HUES64 (cell line): ENCODE data around the gene RASA3.

Experiments used
- H3K27ac ChIP-seq: 2 replicates; pipeline ENCODE4 v1.7.0; 2013; ENCODE audit warnings: low read depth, low read length, inconsistent platforms
- H3K27me3 ChIP-seq: 2 replicates; pipeline ENCODE4 v1.6.1; 2013; ENCODE audit warnings: mild to moderate bottlenecking, low read length; ENCODE audit not compliant: insufficient read depth
- H3K36me3 ChIP-seq: 2 replicates; pipeline ENCODE4 v1.6.1; 2013; ENCODE audit warnings: mild to moderate bottlenecking, low read length; ENCODE audit not compliant: insufficient read depth
- H3K4me1 ChIP-seq: 2 replicates; pipeline ENCODE4 v1.6.1; 2013; ENCODE audit warnings: mild to moderate bottlenecking, low read length, moderate library complexity; ENCODE audit not compliant: insufficient read depth
- H3K4me3 ChIP-seq: 2 replicates; pipeline ENCODE4 v1.5.1; 2013; ENCODE audit warnings: mild to moderate bottlenecking, low read length, moderate library complexity
- H3K9ac ChIP-seq: 2 replicates; pipeline ENCODE4 v1.6.1; 2013; ENCODE audit warnings: mild to moderate bottlenecking, low read depth, low read length
- H3K9me3 ChIP-seq: 2 replicates; pipeline ENCODE4 v1.6.1; 2013; ENCODE audit warnings: low read depth, low read length; ENCODE audit not compliant: insufficient read depth
- WGBS: fragments of 150-250, 120-280 bp; methylation state at CpG from one replicate; pipeline ENCODE4 v1.1.7; 2013; ENCODE audit warnings: missing lambda C conversion rate; 5-methylcytosine and 5-hydroxymethylcytosine counted together

RASA3 gene

DNA sequence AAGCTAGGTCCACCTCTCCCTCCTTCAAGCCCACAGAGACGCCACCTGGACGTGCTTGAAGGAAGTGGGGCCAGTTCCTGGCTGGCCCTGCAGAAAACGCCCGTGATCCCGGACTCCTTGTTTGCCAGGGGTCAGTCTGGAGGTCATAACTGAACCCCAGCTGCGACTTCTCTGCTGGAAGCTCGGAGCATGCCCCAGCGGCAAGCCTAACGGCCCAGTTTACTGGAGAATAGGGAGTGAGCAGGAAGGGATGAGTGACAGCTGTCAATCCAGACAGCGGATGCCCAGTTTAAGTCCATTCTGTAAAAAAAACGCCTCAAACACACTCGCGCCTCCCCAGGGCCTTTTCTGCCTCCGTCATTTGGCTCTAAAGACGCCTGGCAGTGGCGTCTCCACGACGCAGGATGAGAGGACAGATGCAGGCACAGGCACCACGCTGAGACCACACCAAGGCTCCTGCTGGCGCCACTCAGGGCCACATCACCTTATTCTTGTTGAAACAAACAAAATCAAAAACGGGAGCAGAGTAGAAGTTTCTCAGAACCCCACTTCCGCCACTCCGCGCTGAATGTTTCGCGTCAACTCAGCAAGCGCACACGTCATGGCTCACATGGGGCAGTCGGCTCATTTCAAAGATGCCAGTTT lies 57.6 kb downstream of the RASA3 start:
- H3K36me3 ChIP-seq = 0 out of 2 replicates have a peak, but pooled peaks cover 2% of the 10 kb centered on the region
- H3K27ac ChIP-seq = no peak overlapping the region
- no peak overlapping the region for H3K4me3 ChIP-seq
- 94% methylated on average over 29 of the region's 29 CpGs for WGBS
- no peaks in the 10 kb centered on the region for H3K9me3 ChIP-seq
- no peaks in the 10 kb centered on the region for H3K27me3 ChIP-seq
- no peak overlapping the region for H3K9ac ChIP-seq
- 0 out of 2 replicates have a peak, but pooled peaks cover 6% of the 10 kb centered on the region for H3K4me1 ChIP-seq

DNA sequence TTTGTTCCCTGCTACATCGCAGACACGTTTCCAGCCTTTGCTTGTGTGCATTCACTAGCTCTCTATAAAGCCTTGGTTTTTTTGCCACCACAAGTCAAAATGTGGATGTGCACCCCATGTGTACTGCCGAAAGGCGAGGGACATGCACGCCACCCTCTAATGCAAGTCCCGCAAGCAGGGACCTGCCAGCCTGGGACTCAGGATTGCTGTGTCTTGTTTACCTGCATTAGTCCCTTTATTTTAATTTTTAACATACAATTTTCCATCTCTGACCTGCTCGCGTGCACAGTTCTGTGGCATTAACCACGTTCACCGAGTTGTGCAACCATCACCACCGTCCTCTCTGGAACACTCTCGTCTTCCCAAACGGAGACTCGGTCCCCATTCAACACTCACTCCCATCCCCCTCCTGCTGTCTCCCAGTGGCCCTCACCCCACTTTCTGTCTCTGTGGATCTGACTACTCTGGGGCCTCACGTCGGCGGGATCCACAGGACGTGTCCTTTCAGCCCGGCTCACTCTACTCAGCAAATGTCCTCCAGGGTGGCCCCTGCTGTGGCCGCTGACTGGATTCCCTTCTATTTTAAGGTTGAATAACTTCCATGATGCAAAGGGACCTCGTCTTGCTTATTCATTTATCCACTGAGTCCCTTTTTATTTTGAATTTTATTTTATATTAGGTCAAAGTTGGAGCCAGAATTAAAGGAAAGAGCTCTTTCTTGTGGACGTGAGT lies 58.4 kb downstream of the RASA3 start:
- H3K9me3 ChIP-seq = no peaks in the 10 kb centered on the region
- WGBS = 92% methylated on average over 21 of the region's 22 CpGs
- no peak overlapping the region for H3K4me3 ChIP-seq
- no peak overlapping the region for H3K27ac ChIP-seq
- H3K4me1 ChIP-seq = peaks cover 7% of the 10 kb centered on the region; the same call in 1 of the 2 replicates
- no peaks in the 10 kb centered on the region for H3K27me3 ChIP-seq
- 0 out of 2 replicates have a peak, but pooled peaks cover 2% of the 10 kb centered on the region for H3K36me3 ChIP-seq
- no peak overlapping the region for H3K9ac ChIP-seq

DNA sequence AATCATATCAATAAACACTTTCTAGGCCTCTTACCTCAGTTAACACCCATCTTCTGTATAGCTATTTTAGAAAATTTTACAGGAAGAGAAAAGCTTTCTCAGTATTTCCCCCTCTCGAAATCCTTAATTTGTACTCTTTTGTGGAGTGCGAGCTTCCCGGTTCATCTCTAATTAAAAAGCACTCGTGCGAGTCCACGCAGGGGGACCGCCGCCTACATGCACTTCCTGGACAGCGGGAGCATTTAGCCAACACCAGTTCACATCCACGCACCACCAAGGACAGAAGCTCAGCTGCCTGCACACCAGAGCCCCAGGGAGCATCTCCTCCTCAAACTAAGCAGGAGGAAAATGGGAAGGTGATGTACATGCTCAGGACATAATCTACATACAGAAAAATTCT lies 60.0 kb downstream of the RASA3 start:
- Histone ChIP-seq H3K4me3 (no peak overlapping the region), H3K4me1 (peaks cover 12% of the 10 kb centered on the region; the same call in 1 of the 2 replicates), H3K27ac (no peak overlapping the region), H3K9ac (no peak overlapping the region), H3K27me3 (no peaks in the 10 kb centered on the region), H3K36me3 (0 out of 2 replicates have a peak, but pooled peaks cover 2% of the 10 kb centered on the region), H3K9me3 (no peaks in the 10 kb centered on the region)
- WGBS = 96% methylated on average over 10 of the region's 10 CpGs

DNA sequence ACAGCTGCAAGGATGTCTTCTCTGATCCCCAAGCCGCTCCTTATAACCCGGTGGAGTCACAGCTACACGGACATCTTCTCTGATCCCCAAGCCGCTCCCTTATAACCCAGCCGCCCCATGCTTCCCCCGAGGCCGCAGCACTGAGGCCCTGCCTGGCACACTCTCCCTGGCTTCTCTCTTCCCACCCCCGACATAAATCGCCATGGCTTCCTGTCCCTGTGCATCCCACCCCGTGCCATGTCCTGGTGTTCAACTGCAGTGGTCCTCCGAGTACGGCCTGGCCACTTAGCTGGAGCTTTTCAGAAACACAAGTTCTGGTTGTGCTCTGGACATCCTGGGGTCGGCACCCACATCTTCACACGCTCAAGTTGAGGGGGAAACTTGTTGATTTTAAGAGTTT lies 60.4 kb downstream of the RASA3 start:
- Histone ChIP-seq H3K9ac (no peak overlapping the region), H3K4me3 (no peak overlapping the region), H3K4me1 (peaks cover 12% of the 10 kb centered on the region; the same call in 1 of the 2 replicates), H3K9me3 (no peaks in the 10 kb centered on the region), H3K36me3 (0 out of 2 replicates have a peak, but pooled peaks cover 2% of the 10 kb centered on the region), H3K27me3 (no peaks in the 10 kb centered on the region), H3K27ac (0 out of 2 replicates have a peak overlapping the region, but pooled peaks have one; percentile 26)
- WGBS = 88% methylated on average over 14 of the region's 14 CpGs

DNA sequence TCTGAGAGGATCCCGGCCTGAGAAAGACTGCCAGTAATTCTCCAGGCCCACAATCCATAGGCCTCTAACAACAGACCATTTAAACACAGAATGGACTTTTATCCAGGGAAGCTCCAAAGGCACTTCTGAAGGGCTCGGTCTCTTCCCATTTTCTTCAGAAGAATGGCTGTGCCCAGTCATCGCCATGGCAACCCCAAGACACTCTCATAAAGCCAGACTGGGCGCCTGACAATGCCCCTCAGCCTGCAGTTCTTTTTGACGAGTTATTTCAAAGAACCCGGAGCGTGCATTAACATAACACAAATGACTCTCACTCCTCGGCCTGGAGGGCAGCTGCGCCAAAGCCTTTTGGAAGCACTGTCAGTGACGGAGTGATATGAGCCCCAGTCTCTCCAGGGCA lies 61.0 kb downstream of the RASA3 start:
- Histone ChIP-seq H3K27ac (0 out of 2 replicates have a peak overlapping the region, but pooled peaks have one; percentile 30), H3K9ac (no peak overlapping the region), H3K27me3 (no peaks in the 10 kb centered on the region), H3K36me3 (0 out of 2 replicates have a peak, but pooled peaks cover 2% of the 10 kb centered on the region), H3K4me1 (peaks cover 12% of the 10 kb centered on the region; the same call in 1 of the 2 replicates), H3K9me3 (no peaks in the 10 kb centered on the region), H3K4me3 (no peak overlapping the region)
- 79% methylated on average over 10 of the region's 10 CpGs for WGBS

DNA sequence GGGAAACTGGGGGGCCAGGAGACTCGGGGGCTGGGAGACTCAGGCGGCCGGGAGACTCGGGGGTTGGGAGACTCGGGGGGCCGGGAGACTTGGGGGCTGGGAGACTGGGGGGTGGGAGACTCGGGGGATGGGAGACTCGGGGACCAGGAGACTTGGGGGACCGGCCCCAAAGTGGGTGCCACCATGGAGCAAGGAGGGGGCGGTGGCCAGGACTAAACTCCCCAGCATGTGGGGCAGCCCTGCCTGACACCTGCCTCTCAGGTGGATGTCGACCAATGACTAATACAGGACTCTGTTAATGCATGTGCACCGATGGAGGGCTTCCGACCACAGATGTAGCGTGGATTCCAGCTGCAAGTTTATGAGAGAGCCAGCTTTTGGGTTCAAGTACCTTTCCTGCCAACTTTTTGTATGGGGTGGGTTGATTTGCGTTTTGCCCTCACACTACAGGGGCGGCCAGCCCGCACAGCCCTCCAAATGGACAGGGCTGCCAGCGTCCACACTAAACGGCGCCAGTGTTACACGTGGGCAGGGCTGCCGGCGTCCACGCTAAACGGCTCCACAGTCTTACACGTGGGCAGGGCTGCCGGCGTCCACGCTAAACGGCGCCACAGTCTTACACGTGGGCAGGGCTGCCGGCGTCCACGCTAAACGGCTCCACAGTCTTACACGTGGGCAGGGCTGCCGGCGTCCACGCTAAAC lies 62.2 kb downstream of the RASA3 start:
- Histone ChIP-seq H3K9ac (no peak overlapping the region), H3K9me3 (no peaks in the 10 kb centered on the region), H3K27ac (no peak overlapping the region), H3K4me3 (no peak overlapping the region), H3K4me1 (peaks cover 15% of the 10 kb centered on the region), H3K36me3 (0 out of 2 replicates have a peak, but pooled peaks cover 2% of the 10 kb centered on the region), H3K27me3 (no peaks in the 10 kb centered on the region)
- WGBS = 95% methylated on average over 39 of the region's 40 CpGs

DNA sequence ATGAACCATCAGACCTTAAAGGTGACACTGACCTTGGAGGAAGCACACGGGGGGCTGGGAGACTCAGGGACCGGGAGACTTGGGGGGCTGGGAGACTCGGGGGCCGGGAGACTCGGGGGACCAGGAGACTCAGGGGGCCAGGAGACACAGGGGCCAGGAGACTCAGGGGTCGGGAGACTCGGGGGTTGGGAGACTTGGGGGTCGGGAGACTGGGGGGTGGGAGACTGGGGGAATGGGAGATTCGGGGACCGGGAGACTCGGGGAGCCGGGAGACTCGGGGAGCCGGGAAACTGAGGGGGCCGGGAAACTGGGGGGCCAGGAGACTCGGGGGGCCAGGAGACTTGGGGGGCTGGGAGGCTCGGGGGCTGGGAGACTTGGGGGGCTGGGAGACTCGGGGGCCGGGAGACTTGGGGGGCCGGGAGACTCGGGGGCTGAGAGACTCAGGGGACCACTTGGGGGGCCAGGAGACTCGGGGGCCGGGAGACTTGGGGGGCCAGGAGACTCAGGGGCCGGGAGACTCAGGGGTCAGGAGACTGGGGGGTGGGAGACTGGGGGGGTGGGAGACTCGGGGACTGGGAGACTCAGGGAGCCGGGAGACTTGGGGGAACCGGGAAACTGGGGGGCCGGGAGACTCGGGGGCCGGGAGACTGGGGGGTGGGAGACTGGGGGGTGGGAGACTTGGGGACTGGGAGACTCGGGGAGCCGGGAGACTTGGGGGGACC lies 62.9 kb downstream of the RASA3 start:
- Histone ChIP-seq H3K9ac (no peak overlapping the region), H3K27ac (no peak overlapping the region), H3K27me3 (no peaks in the 10 kb centered on the region), H3K36me3 (0 out of 2 replicates have a peak, but pooled peaks cover 2% of the 10 kb centered on the region), H3K9me3 (no peaks in the 10 kb centered on the region), H3K4me1 (peaks cover 22% of the 10 kb centered on the region), H3K4me3 (no peak overlapping the region)
- WGBS = 84% methylated on average over 12 of the region's 32 CpGs

DNA sequence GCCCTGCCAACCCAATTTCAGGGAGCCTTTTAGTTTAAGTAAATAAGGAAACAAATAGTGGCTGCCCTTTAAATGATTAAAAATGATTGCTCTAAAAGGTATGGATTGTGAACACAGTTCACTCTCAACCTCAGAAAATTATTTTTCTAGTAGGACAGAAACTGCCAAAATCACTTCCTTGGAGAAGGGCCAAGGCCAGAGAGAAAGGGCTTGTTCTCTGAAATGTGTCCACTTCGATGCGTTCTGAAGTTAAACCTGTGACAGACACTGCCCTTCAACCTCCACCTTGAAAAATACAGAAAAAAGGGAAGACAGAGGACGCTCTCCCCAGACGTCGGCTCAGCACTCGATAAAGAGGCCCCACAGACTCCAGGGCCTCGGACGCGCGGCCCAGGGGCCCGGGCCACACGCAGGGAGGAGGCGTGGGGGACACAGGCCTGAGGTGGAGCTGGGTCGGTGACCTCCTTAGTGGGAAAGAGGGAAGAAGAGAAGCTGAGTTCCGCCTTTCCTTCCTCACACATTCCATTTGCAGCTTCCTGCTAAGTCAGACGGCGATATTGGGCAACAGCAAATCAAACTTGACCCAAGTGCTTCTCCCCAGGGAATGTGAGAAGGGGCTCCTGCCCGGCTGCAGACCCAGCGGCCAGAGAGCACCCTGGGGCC lies 63.6 kb downstream of the RASA3 start:
- Histone ChIP-seq H3K9ac (no peak overlapping the region; the same call in 1 of the 2 replicates), H3K9me3 (no peaks in the 10 kb centered on the region), H3K4me1 (peaks cover 28% of the 10 kb centered on the region), H3K27ac (peak overlapping the region; percentile 40; the same call in 1 of the 2 replicates), H3K27me3 (no peaks in the 10 kb centered on the region), H3K36me3 (0 out of 2 replicates have a peak, but pooled peaks cover 2% of the 10 kb centered on the region), H3K4me3 (no peak overlapping the region)
- WGBS = 66% methylated on average over 19 of the region's 19 CpGs

DNA sequence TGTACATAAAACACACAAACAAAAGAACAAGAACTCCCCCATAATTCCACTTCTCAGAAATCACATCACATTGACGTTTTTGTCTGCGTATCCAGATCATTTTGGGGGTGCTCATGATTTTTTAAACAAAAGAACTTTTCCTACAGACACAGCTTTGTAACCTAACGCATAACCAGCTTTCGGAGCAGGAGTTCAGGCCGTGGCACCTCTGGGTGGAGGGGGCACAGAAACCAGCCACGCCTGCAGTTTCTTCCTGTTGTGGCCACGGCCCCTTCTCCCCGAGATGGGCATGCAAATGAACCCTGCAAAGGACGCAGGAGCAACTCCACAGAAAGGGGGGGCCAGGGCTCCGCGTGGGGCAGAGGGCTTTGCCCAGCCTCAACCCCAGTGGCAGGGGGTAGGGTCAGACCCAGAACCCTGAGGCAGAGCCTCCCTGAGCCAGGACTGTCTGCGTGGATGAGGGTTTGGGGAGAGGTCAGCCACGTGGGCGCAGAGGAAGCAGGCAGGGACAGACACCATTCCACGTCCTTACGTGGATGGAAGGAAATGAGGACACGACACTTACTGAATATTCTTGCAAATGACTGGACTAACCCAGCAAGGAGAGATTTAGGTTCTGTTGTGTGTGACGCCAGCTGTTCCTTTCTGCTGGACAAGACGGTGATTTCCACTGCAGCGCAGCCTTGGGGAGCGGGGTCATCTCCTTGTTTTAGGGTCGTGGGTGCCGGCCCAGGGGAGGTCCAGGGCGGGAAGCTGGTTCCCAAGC lies 64.4 kb downstream of the RASA3 start:
- H3K36me3 ChIP-seq = no peaks in the 10 kb centered on the region
- H3K9ac ChIP-seq = no peak overlapping the region
- H3K4me1 ChIP-seq = peaks cover 28% of the 10 kb centered on the region
- H3K27ac ChIP-seq = no peak overlapping the region
- H3K9me3 ChIP-seq = no peaks in the 10 kb centered on the region
- H3K4me3 ChIP-seq = no peak overlapping the region
- no peaks in the 10 kb centered on the region for H3K27me3 ChIP-seq
- WGBS = 93% methylated on average over 24 of the region's 24 CpGs
